Common myeloid progenitor, CD34-positive (primary cell): ENCODE data around the gene CELF5.

Source experiments
- CTCF ChIA-PET: fragments of 350-600 bp; sonication (Branson Sonifier 250); formaldehyde crosslinking; loops from one replicate; lab custom pipeline; 2021; ENCODE audit warnings: antibody characterized with exemption; lab: Charles Lee
- POLR2A ChIA-PET: fragments of 350-600 bp; sonication (Branson Sonifier 250); formaldehyde crosslinking; loops from one replicate; lab custom pipeline; 2021; ENCODE audit warnings: antibody characterized with exemption; lab: Charles Lee
- DNase-seq, 3 donors: peaks; one replicate each; pipeline versions ENCODE4 v3.0.0 to v3.0.0-alpha.2; 2013
- H3K27ac ChIP-seq, 2 experiments: 1 replicate in 1 of 2; 2 replicates in 1 of 2; pipeline ENCODE4 v1.7.0; 2013; ENCODE audit warnings: inconsistent platforms in 2 of 2, low read length in 2 of 2, mild to moderate bottlenecking in 2 of 2, low read depth in 1 of 2, moderate library complexity in 1 of 2; ENCODE audit not compliant: severe bottlenecking in 2 of 2, insufficient read depth in 1 of 2, poor library complexity in 1 of 2
- H3K27me3 ChIP-seq, 5 experiments: replicated peaks in 2 of 5; 1 replicate in 3 of 5; 2 replicates in 2 of 5; pipeline versions ENCODE4 v1.6.1 to v1.7.0; 2013; ENCODE audit warnings: low read length in 4 of 5, mild to moderate bottlenecking in 2 of 5, moderate library complexity in 2 of 5, inconsistent platforms in 1 of 5; ENCODE audit not compliant: insufficient read depth in 5 of 5, control insufficient read depth in 4 of 5
- H3K36me3 ChIP-seq, 4 experiments: 1 replicate in 2 of 4; 2 replicates in 2 of 4; pipeline versions ENCODE4 v1.6.1 to v1.7.0; 2013; ENCODE audit warnings: low read length in 3 of 4, control low read depth in 1 of 4, mild to moderate bottlenecking in 1 of 4; ENCODE audit not compliant: control insufficient read depth in 4 of 4, insufficient read depth in 4 of 4
- H3K4me1 ChIP-seq, 4 experiments: 1 replicate in 3 of 4; 2 replicates in 1 of 4; pipeline versions ENCODE4 v1.6.1 to v1.7.1; 2013; ENCODE audit warnings: low read length in 3 of 4, mild to moderate bottlenecking in 3 of 4, control low read depth in 1 of 4, inconsistent platforms in 1 of 4, moderate library complexity in 1 of 4; ENCODE audit not compliant: control insufficient read depth in 4 of 4, insufficient read depth in 4 of 4; ENCODE audit errors: control extremely low read depth in 1 of 4
- H3K4me3 ChIP-seq, 7 experiments: 1 replicate in 4 of 7; 2 replicates in 3 of 7; pipeline versions ENCODE4 v1.5.1 to v1.7.0; 2013; ENCODE audit warnings: mild to moderate bottlenecking in 7 of 7, low read length in 6 of 7, moderate library complexity in 6 of 7, inconsistent platforms in 2 of 7, low read depth in 2 of 7, control low read depth in 1 of 7; ENCODE audit not compliant: insufficient read depth in 4 of 7, control insufficient read depth in 1 of 7; ENCODE audit errors: extremely low read depth in 1 of 7
- H3K9me3 ChIP-seq, 5 experiments: 1 replicate in 4 of 5; 2 replicates in 1 of 5; pipeline versions ENCODE4 v1.6.1 to v1.7.1; 2013; ENCODE audit warnings: low read length in 4 of 5, mild to moderate bottlenecking in 2 of 5, inconsistent platforms in 1 of 5, low read depth in 1 of 5, moderate library complexity in 1 of 5; ENCODE audit not compliant: control insufficient read depth in 4 of 5, insufficient read depth in 2 of 5; ENCODE audit errors: control extremely low read depth in 1 of 5
- WGBS: methylation state at CpG from one replicate; pipeline ENCODE4 v1.1.5; 2013; ENCODE audit not compliant: insufficient coverage; 5-methylcytosine and 5-hydroxymethylcytosine counted together

CELF5 gene

DNA sequence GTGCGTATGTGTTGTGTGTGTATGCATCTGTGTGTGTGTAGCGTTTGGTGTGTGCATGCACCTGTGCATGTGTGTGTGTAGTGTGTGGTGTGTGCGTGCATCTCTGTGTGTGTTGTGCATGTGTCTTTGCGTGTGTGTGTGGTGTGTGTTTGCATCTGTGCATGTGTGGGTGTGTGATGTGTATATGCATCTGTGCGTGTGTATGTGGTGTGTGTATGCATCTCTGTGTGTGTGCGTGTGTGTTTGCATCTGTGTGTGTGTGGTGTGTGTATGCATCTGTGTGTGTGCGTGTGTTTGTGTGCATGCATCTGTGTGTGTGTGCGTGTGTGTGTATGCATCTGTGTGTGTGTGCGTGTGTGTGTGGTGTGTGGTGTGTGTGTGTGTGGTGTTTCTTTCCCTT lies 20.6 kb downstream of the CELF5 start:
- no peak overlapping the region for H3K4me3 ChIP-seq
- H3K27ac ChIP-seq, result no peak overlapping the region
- ChIA-PET POLR2A (no interaction called here), CTCF (no interaction called here)
- no peaks in the 10 kb centered on the region for H3K36me3 ChIP-seq
- H3K4me1 ChIP-seq, result no peaks in the 10 kb centered on the region
- DNase-seq, result no peak
- no peaks in the 10 kb centered on the region for H3K9me3 ChIP-seq
- peaks cover 0 to 2% (median 0%) of the 10 kb centered on the region in 5 experiments for H3K27me3 ChIP-seq
- WGBS, result 86% methylated on average over 2 of the region's 9 CpGs

DNA sequence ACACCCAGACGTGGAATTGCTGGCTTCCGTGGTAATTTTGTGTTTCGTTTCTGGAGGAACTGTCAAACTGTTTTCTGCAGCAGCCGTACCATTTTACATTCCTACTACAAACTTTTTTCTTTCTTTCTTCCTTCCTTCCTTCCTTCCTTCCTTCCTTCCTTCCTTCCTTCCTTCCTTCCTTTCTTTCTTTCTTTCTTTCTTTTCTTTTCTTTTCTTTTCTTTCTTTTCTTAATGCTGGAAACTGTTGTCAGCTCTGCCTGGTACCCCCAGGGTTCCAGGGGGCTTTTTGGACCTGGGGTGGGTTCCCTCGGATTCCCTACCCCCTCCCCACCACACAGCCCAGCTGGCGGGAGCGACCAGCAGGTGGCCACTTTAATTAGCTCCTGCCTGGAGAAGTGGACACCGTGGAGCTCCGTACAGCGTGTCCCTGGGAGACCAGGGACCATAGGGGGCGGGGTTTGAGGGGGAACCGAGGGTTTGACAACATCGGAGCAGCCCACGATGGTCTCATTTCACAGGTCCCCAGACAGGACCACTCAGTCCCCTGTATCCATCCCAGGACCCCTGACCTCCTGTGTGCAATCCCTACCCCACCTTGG lies 24.4 kb downstream of the CELF5 start:
- CTCF ChIA-PET, result interaction anchor here (0.9 kb wide), 1 partner anchor 56 kb away, joined by 3 read pairs; no protein-coding TSS in a partner anchor
- Histone ChIP-seq H3K4me1 (no peaks in the 10 kb centered on the region), H3K9me3 (peaks cover 0 to 9% (median 3%) of the 10 kb centered on the region in 5 experiments), H3K27me3 (peaks cover 0 to 9% (median 1%) of the 10 kb centered on the region in 5 experiments), H3K4me3 (no peak overlapping the region), H3K27ac (no peak overlapping the region), H3K36me3 (no peaks in the 10 kb centered on the region)
- POLR2A ChIA-PET, result no interaction called here
- 60% methylated on average over 8 of the region's 14 CpGs for WGBS
- DNase-seq, result no peak

DNA sequence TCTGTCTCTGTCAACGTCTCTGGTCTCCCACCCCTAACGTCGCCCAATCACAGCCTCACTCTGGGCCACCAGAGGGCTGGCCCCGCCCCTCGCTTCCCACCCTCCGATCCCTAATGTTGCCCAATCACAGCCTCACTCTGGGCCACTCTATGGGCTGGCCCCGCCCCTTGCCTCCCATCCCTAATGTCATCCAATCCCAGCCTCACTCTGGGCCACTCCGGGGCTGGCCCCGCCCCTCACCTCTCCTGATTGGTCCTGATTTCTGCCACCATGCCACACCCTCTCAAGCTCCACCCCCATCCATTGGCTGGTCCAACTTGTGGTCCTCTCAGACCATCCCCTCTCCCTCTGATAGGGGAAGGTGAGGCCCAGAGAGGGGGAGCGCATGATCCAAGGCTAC lies 24.9 kb downstream of the CELF5 start:
- H3K27ac ChIP-seq, result no peak overlapping the region
- H3K9me3 ChIP-seq, result peaks cover 0 to 9% (median 3%) of the 10 kb centered on the region in 5 experiments
- peaks cover 0 to 9% (median 2%) of the 10 kb centered on the region in 5 experiments for H3K27me3 ChIP-seq
- H3K36me3 ChIP-seq, result no peaks in the 10 kb centered on the region
- H3K4me1 ChIP-seq, result no peaks in the 10 kb centered on the region
- DNase-seq, result peak in 2 of 3 donors; percentile 36 to 46
- no peak overlapping the region for H3K4me3 ChIP-seq
- 77% methylated on average over 8 of the region's 10 CpGs for WGBS
- POLR2A ChIA-PET, result interaction anchor here (0.5 kb wide), 1 partner anchor 698 kb away, joined by 4 read pairs; no protein-coding TSS in a partner anchor
- CTCF ChIA-PET, result interaction anchor here (0.9 kb wide), 1 partner anchor 55 kb away, joined by 3 read pairs; no protein-coding TSS in a partner anchor

DNA sequence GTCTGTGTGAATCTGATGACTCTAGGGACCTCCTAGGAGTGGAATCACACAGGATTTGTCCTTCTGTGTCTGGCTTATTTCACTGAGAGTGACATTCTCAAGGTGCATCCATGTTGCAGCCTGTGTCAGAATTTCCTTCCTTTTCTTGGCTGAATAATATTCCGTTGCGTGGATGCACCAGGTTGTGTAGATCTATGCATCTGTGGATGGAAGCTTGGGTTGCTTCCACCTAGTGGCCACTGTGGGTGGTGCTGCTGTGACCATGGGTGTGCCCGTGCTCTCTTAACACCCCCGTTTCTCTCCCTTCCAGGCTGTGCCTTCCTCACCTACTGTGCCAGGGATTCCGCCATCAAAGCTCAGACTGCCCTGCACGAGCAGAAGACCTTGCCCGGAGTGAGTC lies 26.2 kb downstream of the CELF5 start:
- H3K27me3 ChIP-seq, result peaks cover 0 to 9% (median 2%) of the 10 kb centered on the region in 5 experiments
- peaks cover 0 to 9% (median 3%) of the 10 kb centered on the region in 5 experiments for H3K9me3 ChIP-seq
- CTCF ChIA-PET, result no interaction called here
- POLR2A ChIA-PET, result no interaction called here
- no peak overlapping the region for H3K4me3 ChIP-seq
- H3K4me1 ChIP-seq, result no peaks in the 10 kb centered on the region
- 100% methylated on average over 5 of the region's 7 CpGs for WGBS
- no peaks in the 10 kb centered on the region for H3K36me3 ChIP-seq
- DNase-seq, result peak in 2 of 3 donors; percentile 44 to 59
- H3K27ac ChIP-seq, result no peak overlapping the region

DNA sequence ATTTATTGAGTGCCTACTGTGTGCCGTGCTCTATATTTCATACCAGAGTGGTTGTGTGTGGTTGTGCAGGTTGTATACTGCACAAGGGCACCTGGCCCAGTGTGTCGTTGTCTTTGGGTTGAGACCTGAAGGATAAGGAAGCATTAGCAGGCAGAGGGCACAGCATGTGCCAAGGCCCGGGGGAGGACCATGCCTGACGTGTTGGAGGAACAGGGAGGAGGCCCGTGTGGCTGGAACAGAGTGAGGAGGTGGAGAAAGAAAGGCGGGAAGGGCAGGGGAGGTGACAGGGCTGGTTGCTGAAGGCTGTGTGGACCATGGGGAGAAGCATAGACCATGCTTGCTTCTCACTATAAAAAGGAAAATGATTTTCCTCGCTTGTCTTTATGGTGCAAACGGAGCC lies 26.8 kb downstream of the CELF5 start:
- POLR2A ChIA-PET, result no interaction called here
- DNase-seq, result no peak
- no peaks in the 10 kb centered on the region for H3K36me3 ChIP-seq
- peaks cover 0 to 9% (median 3%) of the 10 kb centered on the region in 5 experiments for H3K9me3 ChIP-seq
- H3K27me3 ChIP-seq, result peaks cover 0 to 9% (median 2%) of the 10 kb centered on the region in 5 experiments
- CTCF ChIA-PET, result no interaction called here
- H3K27ac ChIP-seq, result no peak overlapping the region
- no peak overlapping the region for H3K4me3 ChIP-seq
- H3K4me1 ChIP-seq, result no peaks in the 10 kb centered on the region
- WGBS, result 86% methylated on average over 3 of the region's 8 CpGs

DNA sequence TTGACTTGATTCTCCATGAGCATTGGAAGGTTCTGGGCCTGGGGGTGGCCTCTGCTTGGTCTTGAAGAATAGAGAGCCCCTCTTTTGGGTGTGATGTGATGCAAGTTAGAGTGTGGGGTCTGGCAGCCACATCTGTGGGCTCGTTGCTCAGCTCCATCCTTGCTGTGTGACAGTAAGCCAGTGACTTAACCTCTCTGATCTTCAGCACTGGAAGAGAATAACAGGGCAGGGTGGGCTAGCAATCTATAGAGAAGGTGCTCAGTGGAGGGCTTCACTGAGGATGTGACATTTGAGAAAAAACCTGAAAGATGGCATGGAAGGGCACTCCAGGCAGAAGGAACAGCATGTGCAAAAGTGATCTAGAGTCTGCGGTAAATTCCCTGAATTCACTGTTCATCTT lies 28.2 kb downstream of the CELF5 start:
- ChIA-PET POLR2A (no interaction called here), CTCF (interaction anchor here (0.9 kb wide), 1 partner anchor 19 kb away, joined by 3 read pairs; no protein-coding TSS in a partner anchor)
- no peak overlapping the region for H3K27ac ChIP-seq

DNA sequence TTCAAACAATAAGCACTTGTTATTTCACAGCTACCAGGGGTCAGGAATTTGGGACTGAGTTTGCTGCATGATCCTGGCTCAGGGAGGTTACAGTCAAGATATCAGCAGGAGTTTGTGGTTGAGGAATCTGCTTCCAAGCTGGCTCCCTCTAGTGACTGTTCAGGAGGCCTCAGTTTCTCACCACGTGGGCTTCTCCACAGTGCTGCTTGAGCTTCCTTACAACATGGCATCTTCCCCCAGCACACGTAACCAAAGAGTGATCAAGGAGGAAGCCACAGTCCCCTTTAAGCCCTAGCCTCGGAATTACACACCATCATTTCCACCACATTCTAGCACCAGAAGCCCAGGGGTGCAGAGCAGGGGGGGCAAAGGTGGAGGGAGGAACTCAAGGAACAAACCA lies 28.8 kb downstream of the CELF5 start:
- 50% methylated on average over 1 of the region's 3 CpGs for WGBS
- no peak overlapping the region for H3K27ac ChIP-seq
- H3K4me3 ChIP-seq, result no peak overlapping the region
- H3K36me3 ChIP-seq, result no peaks in the 10 kb centered on the region
- H3K27me3 ChIP-seq, result peaks cover 0 to 9% (median 2%) of the 10 kb centered on the region in 5 experiments
- H3K9me3 ChIP-seq, result peaks cover 0 to 9% (median 3%) of the 10 kb centered on the region in 5 experiments
- DNase-seq, result no peak
- ChIA-PET POLR2A (no interaction called here), CTCF (interaction anchor here (0.6 to 1.0 kb wide), 4 partner anchors 19 to 50 kb away, joined by 3 to 5 read pairs (median 4); no protein-coding TSS in a partner anchor)
- H3K4me1 ChIP-seq, result no peaks in the 10 kb centered on the region

More for the DNA sequence above, 28.2 kb downstream of the CELF5 start:
- H3K4me1 ChIP-seq, result no peaks in the 10 kb centered on the region
- no peak for DNase-seq
- H3K4me3 ChIP-seq, result no peak overlapping the region
- H3K27me3 ChIP-seq, result peaks cover 0 to 9% (median 2%) of the 10 kb centered on the region in 5 experiments
- WGBS, result no CpG with 5 or more reads among the region's 2 CpGs
- no peaks in the 10 kb centered on the region for H3K36me3 ChIP-seq
- H3K9me3 ChIP-seq, result peaks cover 0 to 9% (median 3%) of the 10 kb centered on the region in 5 experiments
